OCI-LY1 (cell line): ENCODE measurements around the gene DNAAF5.

ENCODE experiments used
- EZH2 ChIP-seq: fragments of 200-600 bp; sonication (generic), shearing (Covaris generic); IDR thresholded peaks from 2 replicates; pipeline ENCODE4 v1.8.0; 2017; ENCODE audit warnings: borderline replicate concordance, mixed run types, mild to moderate bottlenecking, antibody characterized with exemption, low read length, moderate library complexity, mixed read lengths
- TF ChIP-seq, protein P1 (sequence below): fragments of 200-600 bp; sonication (generic), shearing (Covaris generic); IDR thresholded peaks from 2 replicates; pipeline ENCODE4 v1.5.1; 2017; ENCODE audit warnings: mild to moderate bottlenecking, antibody characterized with exemption, low read length, moderate library complexity, mixed read lengths

DNA sequence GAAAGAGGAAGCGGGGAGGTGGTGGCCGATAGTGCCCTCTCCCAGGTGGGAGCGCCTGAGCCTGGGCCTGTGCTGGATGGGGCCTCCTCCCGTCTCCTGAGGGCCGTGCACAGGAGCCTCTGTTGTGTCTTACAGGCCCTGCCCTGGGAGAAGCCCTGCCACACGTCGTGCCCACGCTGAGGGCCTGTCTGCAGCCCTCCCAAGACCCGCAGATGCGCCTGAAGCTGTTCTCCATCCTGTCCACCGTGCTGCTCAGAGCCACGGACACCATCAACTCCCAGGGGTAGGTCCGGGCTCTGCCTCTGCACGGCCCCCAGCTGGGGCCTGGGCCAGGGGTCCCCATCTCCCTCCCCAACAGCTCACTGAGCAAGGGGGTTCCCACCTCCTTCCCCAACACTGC lies 43.8 kb downstream of the DNAAF5 start:
- TF ChIP-seq, protein P1, sequence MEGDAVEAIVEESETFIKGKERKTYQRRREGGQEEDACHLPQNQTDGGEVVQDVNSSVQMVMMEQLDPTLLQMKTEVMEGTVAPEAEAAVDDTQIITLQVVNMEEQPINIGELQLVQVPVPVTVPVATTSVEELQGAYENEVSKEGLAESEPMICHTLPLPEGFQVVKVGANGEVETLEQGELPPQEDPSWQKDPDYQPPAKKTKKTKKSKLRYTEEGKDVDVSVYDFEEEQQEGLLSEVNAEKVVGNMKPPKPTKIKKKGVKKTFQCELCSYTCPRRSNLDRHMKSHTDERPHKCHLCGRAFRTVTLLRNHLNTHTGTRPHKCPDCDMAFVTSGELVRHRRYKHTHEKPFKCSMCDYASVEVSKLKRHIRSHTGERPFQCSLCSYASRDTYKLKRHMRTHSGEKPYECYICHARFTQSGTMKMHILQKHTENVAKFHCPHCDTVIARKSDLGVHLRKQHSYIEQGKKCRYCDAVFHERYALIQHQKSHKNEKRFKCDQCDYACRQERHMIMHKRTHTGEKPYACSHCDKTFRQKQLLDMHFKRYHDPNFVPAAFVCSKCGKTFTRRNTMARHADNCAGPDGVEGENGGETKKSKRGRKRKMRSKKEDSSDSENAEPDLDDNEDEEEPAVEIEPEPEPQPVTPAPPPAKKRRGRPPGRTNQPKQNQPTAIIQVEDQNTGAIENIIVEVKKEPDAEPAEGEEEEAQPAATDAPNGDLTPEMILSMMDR: no peak
- TF ChIP-seq EZH2: no peak
